AG09309 (cell line): Measurements from ENCODE around the gene SLIT3.

ENCODE experiments used
- DNase-seq: peaks from one replicate; pipeline ENCODE4 v3.0.0-alpha.2; 2010; ENCODE audit warnings: low read depth
- H3K4me3 ChIP-seq: 2 replicates; pipeline ENCODE4 v1.5.1; 2011; ENCODE audit warnings: mild to moderate bottlenecking, low read depth, low read length, moderate library complexity; ENCODE audit not compliant: control insufficient read depth
- CTCF ChIP-seq: IDR thresholded peaks from 2 replicates; pipeline ENCODE4 v1.5.1; 2011; ENCODE audit warnings: mild to moderate bottlenecking, low read depth, low read length, inconsistent platforms; ENCODE audit not compliant: insufficient read depth, control insufficient read depth; ENCODE audit errors: missing control alignments

The SLIT3 gene

GRCh38 chr5:168848569-168848968 lies 452.4 kb downstream of the SLIT3 start:
- no peak overlapping the region for H3K4me3 ChIP-seq
- no peak for TF ChIP-seq CTCF
- no peak for DNase-seq

DNA sequence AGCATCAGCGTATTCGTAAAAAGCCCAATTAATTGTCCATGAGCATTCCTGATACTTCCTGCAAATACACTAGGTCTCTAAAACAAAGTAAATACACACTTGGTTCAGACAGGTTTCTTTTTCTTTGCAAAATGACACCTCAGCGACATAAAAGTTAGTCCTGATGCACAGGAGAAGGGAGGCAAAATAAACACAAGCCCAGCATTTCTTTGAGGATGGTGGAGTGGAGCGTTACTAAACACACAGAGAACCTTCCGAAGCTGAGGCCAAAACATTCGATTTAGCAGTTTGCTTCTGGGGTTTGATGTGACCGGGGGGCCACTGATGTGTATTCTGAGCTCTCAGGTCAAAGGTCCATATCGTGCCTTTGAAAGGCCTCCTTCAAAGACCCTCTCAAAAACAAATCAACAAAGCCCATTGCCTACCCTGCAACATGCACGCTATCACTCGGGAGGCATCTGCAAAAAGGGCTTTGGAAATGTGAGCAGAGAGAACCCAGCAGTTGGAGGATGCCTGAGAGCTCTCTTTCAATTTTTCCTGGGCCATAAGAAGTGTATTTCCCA lies 453.3 kb downstream of the SLIT3 start:
- DNase-seq: no peak
- no peak for TF ChIP-seq CTCF
- H3K4me3 ChIP-seq: no peak overlapping the region

- no peak overlapping the region for H3K4me3 ChIP-seq
- no peak for TF ChIP-seq CTCF
- no peak for DNase-seq
Observed at GRCh38 chr5:168844922-168845296, 456.0 kb downstream of the SLIT3 start.

- no peak for TF ChIP-seq CTCF
- DNase-seq: no peak
- no peak overlapping the region for H3K4me3 ChIP-seq
Observed at GRCh38 chr5:168844016-168844921, 456.7 kb downstream of the SLIT3 start.

- no peak for TF ChIP-seq CTCF
- DNase-seq: no peak
- H3K4me3 ChIP-seq: no peak overlapping the region
Observed at GRCh38 chr5:168843277-168844015, 457.5 kb downstream of the SLIT3 start.

DNA sequence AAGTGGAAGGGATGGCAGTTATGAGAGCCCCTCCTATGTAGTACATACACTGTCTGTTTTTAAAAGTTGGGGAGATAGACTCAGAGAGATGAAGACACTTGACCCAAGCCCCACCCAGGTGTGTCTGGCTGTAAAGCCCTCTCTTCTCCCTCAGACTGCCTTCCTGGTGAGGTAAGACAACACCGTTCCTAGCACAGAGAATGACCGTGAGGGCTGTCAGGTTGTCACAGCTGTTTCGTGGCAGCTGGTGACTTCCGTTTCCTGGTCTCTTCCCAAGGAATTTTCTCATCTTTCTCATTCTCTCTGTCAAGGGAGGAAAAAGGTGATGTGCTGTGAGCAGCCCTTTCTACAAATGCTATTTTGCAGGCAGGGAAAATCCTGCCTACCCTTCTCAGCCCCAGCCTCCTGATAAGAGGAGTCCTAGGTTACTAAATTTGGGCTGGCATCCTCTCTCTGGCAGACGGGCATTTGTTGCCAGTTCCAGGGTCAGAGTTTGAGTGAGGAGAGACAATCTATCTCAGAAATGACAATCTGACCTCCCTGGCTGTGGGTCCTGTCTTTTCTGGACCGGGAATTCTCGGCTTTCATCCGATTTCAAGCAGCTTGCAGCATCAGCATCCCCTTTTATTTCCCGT lies 458.3 kb downstream of the SLIT3 start:
- H3K4me3 ChIP-seq: no peak overlapping the region
- TF ChIP-seq CTCF: no peak
- no peak for DNase-seq
